HG02798 (cell line): ENCODE data around the gene PSAP.

Experiments used
- ATAC-seq: cut with Tn5 transposase; IDR thresholded peaks from one replicate; pipeline ENCODE4 v1.9.1; 2021; ENCODE audit warnings: mild to moderate bottlenecking; ENCODE audit not compliant: unreplicated experiment, poor library complexity

The PSAP gene

DNA sequence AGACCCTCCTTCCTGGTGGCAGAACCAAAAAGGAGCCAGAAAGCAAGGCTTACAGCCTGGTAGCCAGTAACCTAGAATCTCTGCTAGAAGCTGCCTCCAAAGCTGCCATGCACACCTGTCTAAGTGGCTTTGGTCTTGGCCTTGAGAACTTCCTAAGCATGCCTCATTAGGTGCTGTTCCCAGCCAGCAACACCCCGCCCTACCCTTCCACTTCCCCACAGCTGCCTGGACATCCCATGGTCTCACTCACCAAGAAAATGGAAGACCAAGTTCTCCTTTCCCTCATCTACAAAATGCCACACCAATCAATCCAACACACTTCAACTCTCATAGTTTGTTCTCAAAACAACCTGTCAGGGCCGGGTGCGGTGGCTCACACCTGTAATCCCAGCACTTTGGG, 4.2 kb downstream of the PSAP start:
- no peak for ATAC-seq

DNA sequence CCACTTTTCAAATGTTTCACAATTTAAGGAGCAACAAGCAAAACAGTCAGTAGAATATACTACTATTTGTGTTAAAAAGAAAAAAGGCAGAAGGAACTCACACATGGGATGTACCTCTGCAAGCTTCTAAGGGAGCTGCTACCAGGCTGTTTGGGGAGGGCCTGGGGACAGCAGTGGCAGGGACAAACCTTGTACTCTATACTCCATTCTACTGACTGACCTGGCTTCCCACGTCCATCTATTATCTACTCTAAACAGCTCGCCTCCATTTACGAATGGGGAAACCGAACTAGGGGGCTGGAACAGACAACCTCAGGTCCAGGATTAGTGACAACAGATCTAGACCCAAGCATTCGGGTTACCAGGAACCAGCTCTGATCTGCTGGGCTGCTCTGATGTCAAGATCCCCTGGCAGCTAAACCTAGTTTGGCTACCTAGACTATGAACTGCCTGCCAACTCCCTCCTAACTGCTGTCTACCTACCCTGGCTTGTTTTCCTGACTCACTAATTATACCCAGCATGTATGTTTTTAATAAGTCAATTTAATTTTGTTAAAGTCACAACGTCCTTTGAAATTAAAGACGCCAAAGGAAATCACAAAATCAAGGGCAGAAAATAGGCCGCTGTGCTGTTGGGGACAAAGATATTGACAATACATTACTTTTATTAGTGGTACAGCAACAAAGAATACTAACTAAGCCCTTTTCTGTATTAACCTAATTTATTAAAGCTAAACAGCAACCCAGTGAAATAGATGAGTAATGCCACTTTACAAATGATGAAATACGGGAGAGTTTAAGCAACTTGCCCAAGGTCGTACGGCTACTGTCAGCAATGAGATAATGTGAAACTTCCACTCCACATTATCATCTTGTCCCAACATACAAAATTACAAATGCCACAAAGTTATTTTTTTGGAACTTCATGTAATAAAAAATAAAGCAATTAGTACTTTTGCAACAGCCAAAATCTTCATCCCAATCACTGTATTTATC, 5.3 kb downstream of the PSAP start:
- ATAC-seq = no peak

- no peak for ATAC-seq
These were observed 6.4 kb downstream of the PSAP start for GRCh38 chr10:71844695-71845094.

DNA sequence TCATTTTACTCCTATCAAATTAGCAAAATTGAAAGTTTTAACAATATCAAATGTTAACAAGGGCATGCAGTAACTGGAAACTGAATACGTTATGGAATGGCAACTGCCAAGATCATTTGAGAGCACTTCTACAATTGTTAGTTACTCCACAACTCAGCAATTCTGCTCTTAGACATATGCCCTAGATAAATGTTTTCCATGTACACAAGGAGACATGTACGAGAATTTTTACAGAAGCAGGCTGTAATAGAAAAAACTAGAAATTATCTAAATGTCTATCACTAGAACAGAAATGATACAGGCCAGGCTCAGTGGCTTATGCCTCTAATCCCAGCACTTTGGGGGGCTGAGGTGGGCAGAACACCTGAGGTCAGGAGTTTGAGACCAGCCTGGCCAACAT, 7.0 kb downstream of the PSAP start:
- no peak for ATAC-seq

- ATAC-seq = no peak
These were observed 8.0 kb downstream of the PSAP start for GRCh38 chr10:71842856-71843686.

DNA sequence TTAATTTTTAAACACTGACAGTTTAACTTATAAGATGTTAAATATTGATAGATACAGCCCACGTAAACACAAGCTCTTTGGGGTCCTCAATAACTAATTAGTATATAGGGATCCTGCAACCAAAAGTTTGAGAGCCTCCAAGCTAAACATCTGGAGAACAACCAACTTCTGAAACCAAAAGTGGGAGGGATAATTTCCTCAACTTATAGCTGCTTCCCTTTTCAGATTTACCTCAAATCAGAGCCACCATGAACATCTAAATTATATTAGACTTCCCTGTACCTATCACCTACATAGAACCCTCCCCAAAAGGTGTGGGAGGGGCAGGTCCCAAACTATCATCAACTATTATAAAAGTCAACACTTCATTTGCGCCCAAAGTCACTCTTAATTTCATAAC, 8.6 kb downstream of the PSAP start:
- ATAC-seq = no peak

DNA sequence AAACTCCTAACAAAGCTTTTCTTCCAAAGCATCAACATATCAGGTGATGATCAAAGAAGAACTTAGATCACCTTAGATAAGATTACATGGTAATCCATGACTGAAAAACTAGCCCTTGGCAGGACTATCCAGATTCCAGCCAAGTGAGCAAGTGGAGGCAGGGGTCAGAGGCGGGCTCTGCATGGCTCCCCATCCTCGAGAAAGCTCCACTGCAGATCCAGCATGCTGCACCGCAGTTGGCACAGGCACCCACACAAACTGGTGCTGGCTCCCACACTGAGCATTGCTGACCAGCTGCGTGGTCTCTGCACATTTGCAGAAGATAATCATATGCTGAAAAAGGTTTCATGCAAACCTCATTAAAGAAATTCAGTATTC, 10.1 kb downstream of the PSAP start:
- no peak for ATAC-seq

DNA sequence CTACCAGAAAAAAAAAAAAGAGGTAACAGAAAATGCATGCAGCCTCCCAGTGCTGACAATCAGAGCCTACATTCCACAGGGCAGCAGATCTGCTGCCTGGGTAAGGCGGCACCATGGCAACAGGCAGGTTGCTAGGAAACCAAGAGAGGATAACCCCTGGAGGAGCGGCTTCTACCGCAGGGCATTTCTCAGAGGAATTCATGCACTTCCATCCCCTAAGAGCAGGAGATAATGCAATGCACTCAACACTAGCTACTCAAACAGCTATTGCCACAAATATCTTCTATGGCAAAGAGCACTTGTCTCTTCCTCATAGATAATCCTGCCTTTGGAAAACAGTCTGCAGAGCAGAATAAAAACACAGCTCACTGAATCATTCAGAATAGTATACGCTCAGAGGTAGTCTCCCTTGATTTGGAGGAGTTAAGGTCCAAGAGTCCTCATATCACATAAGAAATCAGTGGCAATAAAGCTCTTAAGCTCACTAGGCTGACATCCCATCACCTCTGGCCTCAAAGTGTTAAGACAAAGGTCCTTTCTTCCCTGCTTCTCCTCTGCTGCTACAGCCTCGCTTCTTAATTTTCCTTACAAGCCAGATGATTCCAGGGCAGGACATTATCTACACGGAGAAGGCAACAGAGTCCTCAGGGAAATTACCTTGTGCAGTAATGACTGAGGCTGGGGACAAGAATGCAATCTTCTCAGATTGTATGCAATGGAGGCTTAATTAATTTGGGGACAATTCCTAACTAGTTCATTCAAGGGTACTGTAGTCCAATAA, 10.7 kb downstream of the PSAP start:
- no peak for ATAC-seq

DNA sequence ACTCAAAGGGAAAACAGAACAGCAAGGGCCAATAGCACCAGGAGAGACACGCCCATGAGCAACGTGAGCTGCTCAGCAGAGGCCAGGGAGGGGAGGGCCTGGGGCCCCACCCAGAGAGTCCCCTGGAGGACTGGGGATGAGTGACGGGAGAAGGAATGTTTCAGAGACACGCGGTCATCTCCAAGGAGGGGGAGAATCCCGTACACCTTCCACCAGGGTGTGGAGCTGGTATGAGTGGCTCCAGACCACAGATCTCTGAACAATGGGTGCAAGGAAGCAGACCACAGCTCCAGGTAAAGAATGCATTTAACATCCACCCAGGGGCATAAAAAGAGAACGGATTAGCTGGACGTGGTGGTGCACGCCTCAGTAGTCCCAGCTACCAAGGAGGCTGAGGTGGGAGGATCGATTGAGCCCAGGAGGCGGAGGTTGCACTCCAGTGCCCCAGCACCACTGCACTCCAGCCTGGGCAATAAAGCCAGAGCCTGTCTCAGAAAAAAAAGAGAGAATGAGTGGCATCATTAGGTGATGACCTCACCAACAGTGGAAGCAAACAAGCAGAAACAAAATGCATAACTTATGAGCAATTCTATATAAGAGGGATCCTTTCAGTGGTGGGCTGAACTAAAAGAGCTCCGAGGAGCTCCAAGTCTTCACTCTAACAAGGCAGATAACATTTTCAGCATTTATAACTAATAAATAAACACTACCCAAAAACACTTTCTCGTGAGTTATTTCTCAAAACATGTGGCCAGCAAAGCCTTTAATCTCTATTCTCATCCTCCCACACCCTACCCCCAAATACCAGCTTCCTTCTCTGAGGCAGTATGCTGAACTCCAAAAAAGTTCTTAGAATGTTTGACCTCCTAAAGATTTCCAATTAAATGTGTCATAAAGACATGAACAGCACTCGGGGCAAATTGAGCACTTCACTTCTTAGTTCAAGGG, 12.5 kb downstream of the PSAP start:
- ATAC-seq = no peak

- no peak for ATAC-seq
These were observed 13.8 kb downstream of the PSAP start for GRCh38 chr10:71837098-71837827.

DNA sequence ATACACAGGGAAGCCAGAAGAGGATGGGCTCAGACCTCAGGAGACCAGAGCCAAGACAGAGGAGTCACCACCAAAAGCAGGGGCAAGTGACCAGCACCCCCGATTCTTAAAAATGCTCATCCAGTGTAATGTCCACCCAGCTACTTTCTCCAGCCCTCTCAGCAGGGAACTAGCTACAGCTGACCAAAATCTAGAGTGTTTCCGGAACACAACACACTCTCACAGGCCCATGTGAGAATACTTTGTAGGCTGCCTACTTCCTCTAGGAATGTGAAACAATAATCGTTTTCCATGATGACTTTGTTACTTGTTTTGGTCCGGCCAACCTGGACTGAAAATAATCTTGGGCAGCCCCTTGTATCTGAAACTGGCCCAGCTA, 14.5 kb downstream of the PSAP start:
- peak; percentile 15 for ATAC-seq

DNA sequence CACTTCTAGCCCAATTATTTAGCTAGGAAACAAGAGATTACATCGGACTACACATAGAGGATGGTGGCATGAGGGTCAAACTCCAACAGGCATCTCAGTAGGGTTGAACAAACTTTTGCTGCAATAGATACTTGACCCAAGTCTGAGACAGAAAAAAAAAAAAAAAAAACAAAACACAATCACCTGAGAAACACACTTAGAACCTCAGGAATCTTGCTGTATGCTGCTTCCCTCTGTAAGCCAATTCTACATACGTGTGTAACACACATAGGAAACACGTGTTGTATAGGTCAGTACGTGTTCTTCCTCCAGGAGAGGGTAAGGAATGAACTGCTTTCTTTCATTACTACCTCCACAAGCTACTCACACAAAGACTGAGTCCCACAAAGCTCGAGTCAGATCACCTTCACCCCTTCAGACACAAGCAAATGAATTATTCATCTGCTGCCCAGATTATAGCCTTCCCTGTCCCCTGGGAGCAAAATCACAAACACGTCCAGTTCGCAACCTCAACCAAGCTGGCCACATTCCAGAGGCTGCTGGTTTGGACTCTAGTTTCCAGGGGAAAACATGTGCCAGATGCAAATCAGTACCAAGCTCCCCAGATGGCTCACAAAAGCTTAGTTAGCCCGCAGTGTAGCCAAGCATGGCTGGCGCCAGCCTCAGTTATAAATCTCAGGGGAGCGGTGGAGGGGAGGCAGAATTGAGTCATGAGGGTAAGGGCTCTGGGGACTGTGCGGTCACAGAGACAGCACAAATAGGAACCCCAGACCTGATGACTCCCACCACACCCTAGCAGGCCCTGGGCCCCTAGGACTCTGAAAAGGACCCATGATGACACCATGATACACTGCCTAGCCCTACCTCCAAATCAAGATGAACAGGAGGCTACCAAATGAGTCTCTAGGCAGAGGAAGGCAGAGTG, 15.1 kb downstream of the PSAP start:
- ATAC-seq = peak; percentile 91

GRCh38 chr10:71834343-71834674, 16.7 kb downstream of the PSAP start:
- ATAC-seq = no peak

GRCh38 chr10:71833451-71834342, 17.4 kb downstream of the PSAP start:
- ATAC-seq = no peak

- ATAC-seq = no peak
These were observed 18.1 kb downstream of the PSAP start for GRCh38 chr10:71832967-71833366.

DNA sequence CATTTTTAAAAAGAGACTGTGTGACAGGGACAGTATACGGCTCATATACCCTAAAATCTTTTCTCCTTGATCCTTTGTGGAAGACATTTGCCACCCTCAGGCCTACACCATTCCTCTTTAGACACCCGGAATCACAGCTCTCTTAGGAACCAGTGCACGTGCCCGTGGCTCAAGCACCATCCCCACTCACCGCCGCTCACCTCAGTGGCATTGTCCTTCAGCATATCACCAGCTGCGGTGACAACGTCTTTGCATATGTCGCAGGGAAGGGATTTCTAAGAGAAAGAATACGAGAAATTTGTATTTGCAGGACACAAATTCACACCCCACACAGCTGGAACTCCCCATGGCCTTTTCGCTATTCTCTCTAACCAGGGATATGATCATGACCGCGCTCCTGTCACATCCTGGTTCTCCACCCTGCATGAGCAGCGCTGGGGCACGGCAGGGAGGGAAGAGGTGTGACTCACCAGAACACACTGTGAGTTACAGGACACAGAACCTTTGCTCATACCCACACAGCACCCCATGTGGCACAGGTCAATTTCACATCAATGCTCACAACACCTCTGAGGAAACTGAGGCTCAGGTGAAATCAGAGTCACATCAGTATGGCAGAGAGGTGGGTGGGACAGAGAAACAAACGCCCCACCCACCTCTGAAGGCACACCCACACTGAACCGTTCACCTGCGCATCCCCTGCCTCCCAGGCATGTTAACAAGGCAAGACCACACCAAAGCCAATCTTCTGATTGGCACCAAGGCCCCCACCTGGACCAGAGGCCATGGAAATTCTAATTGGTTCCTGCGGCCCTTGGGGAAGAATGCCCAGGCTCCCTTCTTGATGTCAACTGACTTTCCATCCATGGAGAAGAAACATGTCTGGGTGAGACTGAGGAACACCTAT, 19.2 kb downstream of the PSAP start:
- no peak for ATAC-seq
